ENCODE results near the gene ZNF69.
"Not testable (repeated sequence)": the region's sequence is repeated elsewhere in the genome, so short reads cannot be mapped to it uniquely, and the experiment has no call there.

The ZNF69 gene

DNA sequence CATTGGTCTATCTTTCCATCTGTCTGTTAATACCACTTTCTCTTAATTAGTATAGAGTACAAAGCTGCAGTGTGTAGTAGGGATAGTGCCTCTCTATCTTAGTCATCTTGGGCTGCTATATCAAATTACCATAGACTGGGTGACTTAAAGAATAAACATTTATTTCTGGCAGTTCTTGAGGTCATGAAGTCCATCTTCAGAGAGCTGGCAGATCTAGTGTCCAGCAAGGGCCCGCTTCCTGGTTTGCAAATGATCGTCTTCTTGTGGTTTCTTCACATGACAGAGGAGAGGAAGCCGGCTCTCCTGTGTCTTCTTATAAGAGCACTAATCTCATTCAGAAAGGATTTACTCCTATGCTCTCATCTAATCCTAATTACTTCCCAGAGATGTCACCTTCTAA is 43.5 kb downstream of the ZNF69 start:
- Histone ChIP-seq H3K4me3 (ENCODE audit: insufficient read length, low read depth) (no peak overlapping the region), H3K9me3 (ENCODE audit: insufficient read depth, low read length) (peaks cover 24% of the 10 kb centered on the region; the same call in 1 of the 2 replicates), H3K27me3 (ENCODE audit: insufficient read depth, insufficient read length) (no peaks in the 10 kb centered on the region), H3K4me1 (ENCODE audit: insufficient read depth, insufficient read length) (no peaks in the 10 kb centered on the region), H3K9ac (ENCODE audit: insufficient read length, low read depth) (no peak overlapping the region), H3K36me3 (ENCODE audit: insufficient read depth, insufficient read length, low read length) (peaks cover 33% of the 10 kb centered on the region)
- no peak for TF ChIP-seq SUZ12 (IDR thresholded peaks at IDR 0.05; ENCODE audit: extremely low read depth, insufficient read depth, insufficient read length)
- TF ChIP-seq YY1 (IDR thresholded peaks at IDR 0.05; ENCODE audit: insufficient read depth, insufficient read length): no peak
- TF ChIP-seq ZNF274 (IDR thresholded peaks at IDR 0.05; ENCODE audit: low read depth, low read length): no peak
- no peak for DNase-seq (ENCODE audit: low read depth, low spot score)

DNA sequence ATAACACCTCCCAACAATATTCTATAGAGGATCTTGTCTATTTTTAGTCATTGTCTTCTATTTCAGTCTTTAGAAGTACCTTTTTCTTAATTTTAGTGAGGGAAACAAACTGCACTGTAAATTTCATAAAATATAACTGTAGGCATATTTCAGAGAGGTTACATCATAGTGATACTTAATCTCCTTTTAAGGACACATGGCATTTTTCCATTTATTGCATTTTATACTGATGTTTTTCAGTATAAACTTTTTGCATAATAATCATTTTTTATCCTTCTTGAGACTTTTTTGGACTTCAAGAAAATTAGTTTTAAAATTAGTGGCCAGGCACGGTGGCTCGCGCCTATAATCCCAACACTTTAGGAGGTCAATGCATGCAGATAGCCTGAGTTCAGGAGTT is 43.9 kb downstream of the ZNF69 start:
- Histone ChIP-seq H3K4me3 (ENCODE audit: insufficient read length, low read depth) (no peak overlapping the region), H3K9me3 (ENCODE audit: insufficient read depth, low read length) (peaks cover 24% of the 10 kb centered on the region; the same call in 1 of the 2 replicates), H3K27me3 (ENCODE audit: insufficient read depth, insufficient read length) (no peaks in the 10 kb centered on the region), H3K9ac (ENCODE audit: insufficient read length, low read depth) (no peak overlapping the region), H3K36me3 (ENCODE audit: insufficient read depth, insufficient read length, low read length) (peaks cover 33% of the 10 kb centered on the region), H3K4me1 (ENCODE audit: insufficient read depth, insufficient read length) (no peaks in the 10 kb centered on the region)
- no peak for DNase-seq (ENCODE audit: low read depth, low spot score)
- TF ChIP-seq SUZ12 (IDR thresholded peaks at IDR 0.05; ENCODE audit: extremely low read depth, insufficient read depth, insufficient read length) (no peak), YY1 (IDR thresholded peaks at IDR 0.05; ENCODE audit: insufficient read depth, insufficient read length) (no peak), ZNF274 (IDR thresholded peaks at IDR 0.05; ENCODE audit: low read depth, low read length) (no peak)

DNA sequence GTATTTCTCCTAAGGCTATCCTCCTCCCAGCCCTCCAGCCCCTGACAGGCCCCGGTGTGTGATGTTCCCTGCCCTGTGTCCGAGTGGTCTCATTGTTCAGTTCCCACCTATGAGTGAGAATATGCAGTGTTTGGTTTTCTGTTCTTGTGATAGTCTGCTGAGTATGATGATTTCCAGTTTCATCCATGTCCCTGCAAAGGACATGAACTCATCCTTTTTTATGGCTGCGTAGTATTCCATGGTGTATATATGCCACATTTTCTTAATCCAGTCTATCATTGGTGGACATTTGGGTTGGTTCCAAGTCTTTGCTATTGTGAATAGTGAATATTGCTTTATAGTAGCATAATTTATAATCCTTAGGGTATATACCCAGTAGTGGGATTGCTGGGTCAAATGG is 48.2 kb downstream of the ZNF69 start:
- H3K4me3 ChIP-seq (ENCODE audit: insufficient read length, low read depth); DNase-seq (ENCODE audit: low read depth, low spot score); H3K9ac ChIP-seq (ENCODE audit: insufficient read length, low read depth); H3K27me3 ChIP-seq (ENCODE audit: insufficient read depth, insufficient read length); H3K4me1 ChIP-seq (ENCODE audit: insufficient read depth, insufficient read length): not testable (repeated sequence)
- peaks cover 39% of the 10 kb centered on the region for H3K9me3 ChIP-seq (ENCODE audit: insufficient read depth, low read length)
- H3K36me3 ChIP-seq (ENCODE audit: insufficient read depth, insufficient read length, low read length): peaks cover 14% of the 10 kb centered on the region

DNA sequence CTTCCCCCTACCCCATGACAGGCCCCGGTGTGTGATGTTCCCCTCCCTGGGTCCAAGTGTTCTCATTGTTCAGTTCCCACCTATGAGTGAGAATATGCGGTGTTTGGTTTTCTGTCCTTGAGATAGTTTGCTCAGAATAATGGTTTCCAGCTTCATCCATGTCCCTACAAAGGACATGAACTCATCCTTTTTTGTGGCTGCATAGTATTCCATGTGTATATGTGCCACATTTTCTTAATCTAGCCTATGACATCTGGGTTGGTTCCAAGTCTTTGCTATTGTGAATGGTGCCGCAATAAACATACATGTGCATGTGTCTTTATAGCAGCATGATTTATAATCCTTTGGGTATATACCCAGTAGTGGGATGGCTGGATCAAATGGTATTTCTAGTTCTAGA is 50.8 kb downstream of the ZNF69 start:
- Histone ChIP-seq H3K36me3 (ENCODE audit: insufficient read depth, insufficient read length, low read length) (peaks cover 19% of the 10 kb centered on the region), H3K9me3 (ENCODE audit: insufficient read depth, low read length) (peaks cover 59% of the 10 kb centered on the region)
- H3K27me3 ChIP-seq (ENCODE audit: insufficient read depth, insufficient read length); DNase-seq (ENCODE audit: low read depth, low spot score); H3K9ac ChIP-seq (ENCODE audit: insufficient read length, low read depth); H3K4me1 ChIP-seq (ENCODE audit: insufficient read depth, insufficient read length); H3K4me3 ChIP-seq (ENCODE audit: insufficient read length, low read depth): not testable (repeated sequence)

DNA sequence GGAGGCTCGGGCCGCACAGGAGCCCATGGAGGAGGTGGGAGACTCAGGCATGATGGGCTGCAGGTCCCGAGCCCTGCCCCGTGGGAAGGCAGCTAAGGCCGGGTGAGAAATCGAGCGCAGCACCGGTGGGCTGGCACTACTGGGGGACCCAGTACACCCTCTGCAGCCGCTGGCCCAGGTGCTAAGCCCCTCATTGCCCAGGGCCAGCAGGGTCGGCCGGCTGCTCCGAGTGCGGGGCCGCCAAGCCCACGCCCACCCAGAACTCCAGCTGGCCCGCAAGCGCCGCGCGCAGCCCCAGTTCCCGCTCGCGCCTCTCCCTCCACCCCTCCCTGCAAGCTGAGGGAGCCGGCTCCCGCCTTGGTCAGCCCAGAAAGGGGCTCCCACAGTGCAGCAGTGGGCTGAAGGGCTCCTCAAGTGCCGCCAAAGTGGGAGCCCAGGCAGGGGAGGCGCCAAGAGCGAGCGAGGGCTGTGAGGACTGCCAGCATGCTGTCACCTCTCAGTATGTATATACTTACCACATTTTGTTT is 53.8 kb downstream of the ZNF69 start:
- peaks cover 71% of the 10 kb centered on the region for H3K9me3 ChIP-seq (ENCODE audit: insufficient read depth, low read length)
- not testable (repeated sequence) for H3K27me3 ChIP-seq (ENCODE audit: insufficient read depth, insufficient read length); H3K9ac ChIP-seq (ENCODE audit: insufficient read length, low read depth); DNase-seq (ENCODE audit: low read depth, low spot score); H3K4me1 ChIP-seq (ENCODE audit: insufficient read depth, insufficient read length); H3K4me3 ChIP-seq (ENCODE audit: insufficient read length, low read depth)
- H3K36me3 ChIP-seq (ENCODE audit: insufficient read depth, insufficient read length, low read length): peaks cover 36% of the 10 kb centered on the region

DNA sequence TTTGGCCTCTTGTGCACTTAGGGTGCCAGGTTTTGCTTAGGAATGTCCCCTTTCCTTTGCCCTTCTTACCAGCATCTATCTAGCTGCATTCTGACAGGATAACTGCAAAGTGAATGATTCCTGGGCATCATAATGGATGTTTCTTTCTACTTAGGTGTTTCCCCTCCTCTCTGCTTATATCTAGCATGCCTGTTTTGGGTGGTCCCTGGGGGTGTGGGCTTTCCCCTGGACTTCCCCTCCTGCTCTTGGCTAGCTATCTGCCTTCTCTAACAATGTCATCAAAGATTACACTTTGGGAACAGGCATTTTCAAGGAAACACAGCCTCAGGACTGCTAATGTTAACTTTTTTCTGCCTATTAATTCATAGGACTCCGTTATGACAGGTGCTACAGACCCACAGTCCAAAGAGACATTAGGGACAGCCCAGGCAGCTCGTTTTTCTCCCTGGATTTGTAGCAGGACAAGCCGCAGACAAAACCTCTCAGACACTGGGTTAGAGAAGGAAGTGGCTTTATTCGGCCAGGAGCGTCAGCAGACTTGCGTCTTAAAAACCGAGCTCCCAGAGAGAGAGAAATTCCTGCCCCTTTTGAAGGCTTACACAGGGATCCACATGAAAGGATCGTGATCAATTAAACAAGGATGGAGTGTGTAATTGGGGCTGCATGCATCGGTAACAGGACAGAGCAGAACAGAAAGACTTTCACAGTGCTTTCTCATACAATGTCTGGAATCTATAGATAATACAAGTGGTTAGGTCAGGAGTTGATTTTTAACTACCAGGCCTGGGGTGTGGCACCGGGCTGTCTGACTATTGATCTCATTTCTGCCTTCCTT is 54.6 kb downstream of the ZNF69 start:
- Histone ChIP-seq H3K9me3 (ENCODE audit: insufficient read depth, low read length) (peaks cover 77% of the 10 kb centered on the region), H3K36me3 (ENCODE audit: insufficient read depth, insufficient read length, low read length) (peaks cover 43% of the 10 kb centered on the region), H3K4me3 (ENCODE audit: insufficient read length, low read depth) (no peak overlapping the region), H3K27me3 (ENCODE audit: insufficient read depth, insufficient read length) (no peaks in the 10 kb centered on the region), H3K4me1 (ENCODE audit: insufficient read depth, insufficient read length) (no peaks in the 10 kb centered on the region), H3K9ac (ENCODE audit: insufficient read length, low read depth) (no peak overlapping the region)
- TF ChIP-seq YY1 (IDR thresholded peaks at IDR 0.05; ENCODE audit: insufficient read depth, insufficient read length): no peak
- TF ChIP-seq SUZ12 (IDR thresholded peaks at IDR 0.05; ENCODE audit: extremely low read depth, insufficient read depth, insufficient read length): no peak
- TF ChIP-seq ZNF274 (IDR thresholded peaks at IDR 0.05; ENCODE audit: low read depth, low read length): no peak
- no peak for DNase-seq (ENCODE audit: low read depth, low spot score)

DNA sequence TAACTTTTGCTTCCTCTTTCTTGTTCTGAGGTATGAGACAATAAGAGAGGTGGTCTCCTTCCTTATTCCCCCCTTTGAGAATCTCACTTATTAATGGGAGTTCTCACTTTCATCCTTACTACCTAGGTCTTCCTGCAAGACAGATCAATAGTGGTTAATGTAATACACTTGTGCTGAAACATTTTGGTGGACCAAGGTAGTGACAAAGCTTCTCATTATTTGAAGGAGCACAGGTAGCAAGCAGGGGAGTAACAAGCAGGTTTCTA is 55.2 kb downstream of the ZNF69 start:
- TF ChIP-seq SUZ12 (IDR thresholded peaks at IDR 0.05; ENCODE audit: extremely low read depth, insufficient read depth, insufficient read length) (no peak), YY1 (IDR thresholded peaks at IDR 0.05; ENCODE audit: insufficient read depth, insufficient read length) (no peak), ZNF274 (IDR thresholded peaks at IDR 0.05; ENCODE audit: low read depth, low read length) (no peak)
- no peak overlapping the region for H3K4me3 ChIP-seq (ENCODE audit: insufficient read length, low read depth)
- H3K36me3 ChIP-seq (ENCODE audit: insufficient read depth, insufficient read length, low read length): peaks cover 49% of the 10 kb centered on the region
- H3K4me1 ChIP-seq (ENCODE audit: insufficient read depth, insufficient read length): no peaks in the 10 kb centered on the region
- H3K9ac ChIP-seq (ENCODE audit: insufficient read length, low read depth): no peak overlapping the region
- DNase-seq (ENCODE audit: low read depth, low spot score): no peak
- H3K9me3 ChIP-seq (ENCODE audit: insufficient read depth, low read length): peaks cover 77% of the 10 kb centered on the region
- H3K27me3 ChIP-seq (ENCODE audit: insufficient read depth, insufficient read length): no peaks in the 10 kb centered on the region

DNA sequence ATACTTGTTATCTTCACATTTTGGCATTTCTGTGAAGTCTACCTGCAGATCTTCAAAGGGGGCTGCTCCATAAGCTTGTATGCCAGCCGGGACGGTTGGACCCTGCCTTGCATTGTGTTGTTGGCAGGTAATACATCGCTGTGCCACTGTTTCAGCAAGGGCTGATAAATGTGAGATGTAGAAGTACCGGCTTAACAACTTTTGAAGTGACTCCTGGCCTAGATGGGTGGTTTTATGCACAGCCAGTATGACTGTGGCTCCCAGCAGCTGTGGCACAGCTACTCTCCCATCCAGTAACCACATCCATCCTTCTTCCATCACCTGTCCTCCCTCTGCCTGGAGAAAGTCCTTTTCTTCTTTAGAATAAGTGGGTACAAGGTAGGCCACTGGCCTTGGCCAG is 57.1 kb downstream of the ZNF69 start:
- H3K4me1 ChIP-seq (ENCODE audit: insufficient read depth, insufficient read length): no peaks in the 10 kb centered on the region
- H3K27me3 ChIP-seq (ENCODE audit: insufficient read depth, insufficient read length): no peaks in the 10 kb centered on the region
- H3K9ac ChIP-seq (ENCODE audit: insufficient read length, low read depth): no peak overlapping the region
- no peak for TF ChIP-seq SUZ12 (IDR thresholded peaks at IDR 0.05; ENCODE audit: extremely low read depth, insufficient read depth, insufficient read length)
- no peak for TF ChIP-seq ZNF274 (IDR thresholded peaks at IDR 0.05; ENCODE audit: low read depth, low read length)
- TF ChIP-seq YY1 (IDR thresholded peaks at IDR 0.05; ENCODE audit: insufficient read depth, insufficient read length): no peak
- peaks cover 67% of the 10 kb centered on the region for H3K36me3 ChIP-seq (ENCODE audit: insufficient read depth, insufficient read length, low read length)
- H3K4me3 ChIP-seq (ENCODE audit: insufficient read length, low read depth): no peak overlapping the region
- DNase-seq (ENCODE audit: low read depth, low spot score): no peak
- peaks cover 90% of the 10 kb centered on the region for H3K9me3 ChIP-seq (ENCODE audit: insufficient read depth, low read length)
